Fibroblast of villous mesenchyme (primary cell): ENCODE data around the gene TBX6. TPM values are rescaled to one million over a fixed set of nuclear protein-coding genes. Genes with fewer than 3 reads are reported as not detected.
A peak's percentile ranks its signal among the peaks of the same experiment; 100 is the strongest.

Experiments used
- DNase-seq: peaks from one replicate; pipeline ENCODE4 v3.0.0-alpha.2; 2010; ENCODE audit warnings: low read depth
- H3K4me3 ChIP-seq: 2 replicates; pipeline ENCODE4 v1.5.1; 2011; ENCODE audit warnings: low read depth, mild to moderate bottlenecking, low read length
- CTCF ChIP-seq: IDR thresholded peaks from 2 replicates; pipeline ENCODE4 v1.5.1; 2012; ENCODE audit warnings: low read depth, mild to moderate bottlenecking, low read length; ENCODE audit not compliant: insufficient read depth
- total RNA-seq: library from RNA; depleted of rRNA; stranded (reverse); fragments of >200 nt; gene quantifications from 2 replicates; pipeline ENCODE4 v1.2.3, GENCODE V29; 2012

Gene TBX6
- total RNA-seq, 1 donor = 0.43 TPM

GRCh38 chr16:30084816-30085159, 6.9 kb downstream of the TBX6 start:
- H3K4me3 ChIP-seq = no peak overlapping the region
- peak; percentile 40 for DNase-seq
- TF ChIP-seq CTCF = no peak

- no peak for DNase-seq
- no peak for TF ChIP-seq CTCF
- no peak overlapping the region for H3K4me3 ChIP-seq
Measured at GRCh38 chr16:30084096-30084815, 7.5 kb downstream of the TBX6 start.

GRCh38 chr16:30083216-30084055, 8.3 kb downstream of the TBX6 start:
- DNase-seq = no peak
- H3K4me3 ChIP-seq = no peak overlapping the region
- TF ChIP-seq CTCF = no peak

- no peak for DNase-seq
- TF ChIP-seq CTCF = no peak
- no peak overlapping the region for H3K4me3 ChIP-seq
Measured at GRCh38 chr16:30082545-30083090, 9.1 kb downstream of the TBX6 start.

GRCh38 chr16:30079480-30079879, 12.2 kb downstream of the TBX6 start:
- no peak for TF ChIP-seq CTCF
- H3K4me3 ChIP-seq = no peak overlapping the region
- no peak for DNase-seq

GRCh38 chr16:30078744-30079143, 13.0 kb downstream of the TBX6 start:
- no peak for TF ChIP-seq CTCF
- no peak overlapping the region for H3K4me3 ChIP-seq
- no peak for DNase-seq
